ENCODE data around the gene LANCL2.

The LANCL2 gene

DNA sequence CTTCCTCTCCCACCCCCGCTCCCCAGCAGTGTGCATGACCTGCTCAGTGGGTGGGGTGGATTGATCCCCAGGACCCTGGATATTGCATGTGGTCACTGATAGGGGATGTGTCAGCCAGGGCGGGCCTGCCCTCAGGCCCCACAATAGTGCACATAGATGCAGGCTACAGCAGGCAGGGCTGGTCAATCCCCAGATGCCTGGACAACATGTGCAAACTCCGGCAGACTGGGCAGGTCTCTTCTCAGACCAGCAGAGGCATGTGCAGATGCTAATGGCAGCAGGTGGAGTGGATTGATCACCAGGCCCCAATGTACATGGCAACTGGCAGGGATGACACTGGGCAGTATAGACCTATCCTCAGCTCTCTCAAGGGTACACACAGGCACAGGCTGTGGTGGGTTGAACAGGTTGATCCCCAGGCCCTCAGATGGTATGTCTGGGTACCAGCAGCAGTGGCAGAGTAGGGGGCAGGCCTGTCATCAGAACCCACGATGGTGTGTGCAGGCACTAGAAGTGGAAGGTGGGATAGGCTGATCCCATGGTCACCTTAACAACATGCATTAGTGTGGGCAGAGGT, 98.6 kb downstream of the LANCL2 start:
- peak; percentile 10 for DNase-seq (ENCODE audit: low spot score)
- in situ Hi-C loops (cut with MboI; ENCODE audit: low sequenced_read_pairs, unreplicated experiment): no loop called here
- TF ChIP-seq, protein P1, sequence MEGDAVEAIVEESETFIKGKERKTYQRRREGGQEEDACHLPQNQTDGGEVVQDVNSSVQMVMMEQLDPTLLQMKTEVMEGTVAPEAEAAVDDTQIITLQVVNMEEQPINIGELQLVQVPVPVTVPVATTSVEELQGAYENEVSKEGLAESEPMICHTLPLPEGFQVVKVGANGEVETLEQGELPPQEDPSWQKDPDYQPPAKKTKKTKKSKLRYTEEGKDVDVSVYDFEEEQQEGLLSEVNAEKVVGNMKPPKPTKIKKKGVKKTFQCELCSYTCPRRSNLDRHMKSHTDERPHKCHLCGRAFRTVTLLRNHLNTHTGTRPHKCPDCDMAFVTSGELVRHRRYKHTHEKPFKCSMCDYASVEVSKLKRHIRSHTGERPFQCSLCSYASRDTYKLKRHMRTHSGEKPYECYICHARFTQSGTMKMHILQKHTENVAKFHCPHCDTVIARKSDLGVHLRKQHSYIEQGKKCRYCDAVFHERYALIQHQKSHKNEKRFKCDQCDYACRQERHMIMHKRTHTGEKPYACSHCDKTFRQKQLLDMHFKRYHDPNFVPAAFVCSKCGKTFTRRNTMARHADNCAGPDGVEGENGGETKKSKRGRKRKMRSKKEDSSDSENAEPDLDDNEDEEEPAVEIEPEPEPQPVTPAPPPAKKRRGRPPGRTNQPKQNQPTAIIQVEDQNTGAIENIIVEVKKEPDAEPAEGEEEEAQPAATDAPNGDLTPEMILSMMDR (IDR thresholded peaks at IDR 0.05; ENCODE audit: borderline replicate concordance, control extremely low read depth, extremely low read depth, insufficient read depth, missing control alignments): no peak

DNA sequence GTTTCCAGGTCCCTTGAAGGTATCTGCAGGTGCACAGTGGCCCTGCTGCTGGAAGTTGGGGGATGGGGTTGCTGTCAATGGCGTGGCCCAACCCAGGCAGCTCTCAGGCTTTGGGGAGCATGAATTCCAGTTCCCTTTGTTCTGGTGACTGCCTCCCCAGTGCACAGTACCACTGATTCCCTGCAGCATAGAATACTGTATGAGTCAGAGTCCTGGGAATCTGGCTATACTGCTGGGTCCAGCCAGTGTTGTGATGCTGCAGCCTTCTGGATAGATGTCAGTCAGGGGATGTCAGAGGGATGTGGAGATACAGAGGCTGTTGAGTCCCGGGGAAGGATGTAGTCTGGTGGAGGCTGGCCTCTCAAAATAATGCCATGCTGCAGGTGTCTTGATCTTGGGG, 99.3 kb downstream of the LANCL2 start:
- TF ChIP-seq, protein P1 (IDR thresholded peaks at IDR 0.05; ENCODE audit: borderline replicate concordance, control extremely low read depth, extremely low read depth, insufficient read depth, missing control alignments): no peak
- in situ Hi-C loops (cut with MboI; ENCODE audit: low sequenced_read_pairs, unreplicated experiment): no loop called here

DNA sequence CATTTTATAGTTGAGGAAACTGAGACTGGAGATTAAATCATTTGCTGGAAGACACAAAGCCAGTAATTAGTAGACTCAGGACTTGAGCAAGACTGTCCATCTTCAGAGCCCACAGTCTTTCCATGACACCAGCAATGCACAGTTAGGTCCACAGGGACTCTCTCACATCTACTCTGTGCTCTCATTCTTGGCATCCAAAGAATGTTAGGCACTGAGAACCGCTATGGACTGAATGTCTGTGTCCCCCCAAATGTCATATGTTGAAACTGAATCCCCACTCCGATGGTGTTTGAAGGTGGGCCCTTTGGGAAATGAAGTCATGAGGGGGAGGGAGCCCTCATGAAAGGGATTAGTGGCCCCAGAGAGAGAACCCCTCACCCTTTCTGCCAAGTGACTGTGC, 100.6 kb downstream of the LANCL2 start:
- in situ Hi-C loops (cut with MboI; ENCODE audit: low sequenced_read_pairs, unreplicated experiment): no loop called here
- TF ChIP-seq, protein P1 (IDR thresholded peaks at IDR 0.05; ENCODE audit: borderline replicate concordance, control extremely low read depth, extremely low read depth, insufficient read depth, missing control alignments): no peak
- no peak for DNase-seq (ENCODE audit: low spot score)

More for the DNA sequence above, 99.3 kb downstream of the LANCL2 start:
- DNase-seq (ENCODE audit: low spot score): peak; percentile 5

DNA sequence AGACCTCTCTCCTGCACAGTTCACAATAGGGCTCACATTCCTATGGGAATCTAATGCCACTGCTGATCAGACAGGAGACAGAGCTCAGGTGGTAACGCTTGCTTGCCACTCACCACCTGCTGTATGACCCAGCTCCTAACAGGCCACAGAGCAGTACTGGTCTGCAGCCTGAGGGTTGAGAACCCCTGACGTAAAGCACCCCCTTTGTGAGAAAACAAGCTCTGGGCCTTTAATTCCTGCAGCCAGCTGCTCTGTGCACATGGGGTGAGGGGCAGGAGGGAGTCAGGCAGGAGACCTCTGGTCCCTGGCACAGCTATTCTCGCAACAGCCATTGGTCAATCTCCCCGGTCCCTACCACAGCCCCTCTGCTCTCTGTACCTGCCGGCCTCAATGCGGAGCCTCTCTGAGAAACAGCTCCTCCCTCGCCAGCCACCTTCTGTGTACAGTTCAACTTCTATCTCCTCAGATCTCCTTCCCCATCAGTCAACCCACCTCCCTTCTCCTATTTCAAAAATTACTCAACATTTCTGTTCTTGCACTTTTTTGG, 102.0 kb downstream of the LANCL2 start:
- DNase-seq (ENCODE audit: low spot score): no peak
- in situ Hi-C loops (cut with MboI; ENCODE audit: low sequenced_read_pairs, unreplicated experiment): no loop called here
- TF ChIP-seq, protein P1 (IDR thresholded peaks at IDR 0.05; ENCODE audit: borderline replicate concordance, control extremely low read depth, extremely low read depth, insufficient read depth, missing control alignments): no peak

DNA sequence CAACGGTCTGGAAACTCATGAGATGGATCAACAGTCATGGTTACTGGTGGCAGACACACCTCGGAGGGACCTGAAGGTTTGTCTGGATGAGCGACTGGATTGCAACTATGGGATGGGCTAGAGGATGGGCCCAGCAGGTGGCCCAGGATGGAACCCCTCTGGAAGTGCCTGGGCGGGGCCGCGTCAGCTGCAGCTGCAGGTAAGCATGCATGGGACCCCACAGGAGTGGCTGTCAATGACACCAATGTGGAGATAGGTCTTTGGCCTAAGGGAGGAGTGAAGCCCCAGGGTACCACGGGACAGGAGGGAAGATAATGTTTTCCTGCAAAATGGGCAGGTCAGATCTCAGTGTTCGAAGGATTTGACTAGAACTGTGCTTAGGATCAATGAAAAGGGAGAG, 103.4 kb downstream of the LANCL2 start:
- in situ Hi-C loops (cut with MboI; ENCODE audit: low sequenced_read_pairs, unreplicated experiment): no loop called here
- no peak for DNase-seq (ENCODE audit: low spot score)
- TF ChIP-seq, protein P1 (IDR thresholded peaks at IDR 0.05; ENCODE audit: borderline replicate concordance, control extremely low read depth, extremely low read depth, insufficient read depth, missing control alignments): no peak

DNA sequence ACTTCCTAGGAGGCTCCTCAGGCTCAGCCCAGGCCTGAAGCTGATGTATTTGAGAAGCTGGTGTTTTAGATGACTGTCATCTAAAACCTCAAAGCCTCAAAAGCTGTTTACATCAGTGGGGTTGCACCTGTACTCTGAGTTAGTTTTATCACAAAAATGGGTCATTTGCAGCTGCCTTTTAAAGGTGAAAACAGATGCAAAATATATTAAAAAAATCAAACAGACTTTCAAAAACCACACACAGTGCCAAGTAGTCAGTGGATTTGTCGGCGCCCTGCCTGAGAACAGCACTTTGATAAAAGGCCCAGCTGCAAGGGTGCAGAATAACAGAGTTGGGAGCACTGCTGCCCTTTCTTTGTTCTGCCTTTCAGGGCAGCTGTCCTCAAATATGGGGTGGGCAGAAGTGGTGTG, 104.1 kb downstream of the LANCL2 start:
- TF ChIP-seq, protein P1 (IDR thresholded peaks at IDR 0.05; ENCODE audit: borderline replicate concordance, control extremely low read depth, extremely low read depth, insufficient read depth, missing control alignments): no peak
- in situ Hi-C loops (cut with MboI; ENCODE audit: low sequenced_read_pairs, unreplicated experiment): no loop called here
- no peak for DNase-seq (ENCODE audit: low spot score)

Data from GM13976 (cell line).